HG03520 (cell line): ENCODE data around the gene DDOST.

Source experiments
- ATAC-seq: cut with Tn5 transposase; IDR thresholded peaks from one replicate; pipeline ENCODE4 v1.9.1; 2021; ENCODE audit warnings: mild to moderate bottlenecking, moderate library complexity; ENCODE audit not compliant: unreplicated experiment

DDOST gene

GRCh38 chr1:20663365-20663764 is 2.2 kb upstream of the DDOST start:
- ATAC-seq, result no peak

GRCh38 chr1:20662110-20662475 is 924 bp upstream of the DDOST start:
- no peak for ATAC-seq

- ATAC-seq, result no peak
These were observed 342 bp downstream of the DDOST start for GRCh38 chr1:20660847-20661206.

- no peak for ATAC-seq
These were observed 806 bp downstream of the DDOST start for GRCh38 chr1:20660363-20660762.

GRCh38 chr1:20658166-20658915 is 2.8 kb downstream of the DDOST start:
- ATAC-seq, result no peak

- ATAC-seq, result no peak
These were observed 4.1 kb downstream of the DDOST start for GRCh38 chr1:20657024-20657423.

- ATAC-seq, result no peak
These were observed 7.0 kb downstream of the DDOST start for GRCh38 chr1:20654104-20654690.

GRCh38 chr1:20652300-20652699 is 8.9 kb downstream of the DDOST start:
- no peak for ATAC-seq

- ATAC-seq, result no peak
These were observed 12.2 kb downstream of the DDOST start for GRCh38 chr1:20648946-20649345.

GRCh38 chr1:20648438-20648837 is 12.7 kb downstream of the DDOST start:
- ATAC-seq, result no peak

GRCh38 chr1:20645414-20645813 is 15.8 kb downstream of the DDOST start:
- ATAC-seq, result no peak

GRCh38 chr1:20644416-20644815 is 16.8 kb downstream of the DDOST start:
- ATAC-seq, result no peak

GRCh38 chr1:20643080-20643479 is 18.1 kb downstream of the DDOST start:
- ATAC-seq, result no peak

- ATAC-seq, result no peak
These were observed 19.2 kb downstream of the DDOST start for GRCh38 chr1:20641975-20642374.

GRCh38 chr1:20640183-20640597 is 21.0 kb downstream of the DDOST start:
- ATAC-seq, result peak; percentile 48

GRCh38 chr1:20636785-20637347 is 24.3 kb downstream of the DDOST start:
- ATAC-seq, result no peak

GRCh38 chr1:20634594-20635084 is 26.5 kb downstream of the DDOST start:
- ATAC-seq, result no peak

GRCh38 chr1:20634065-20634593 is 27.0 kb downstream of the DDOST start:
- no peak for ATAC-seq

- ATAC-seq, result no peak
These were observed 27.7 kb downstream of the DDOST start, which contains the start of gene PINK1 for GRCh38 chr1:20633190-20634064. Gene PINK1 (plus strand): TSS chr1:20633458. CDS start chr1:20633549, 91 bp downstream.

- ATAC-seq, result no peak
These were observed 28.8 kb downstream of the DDOST start for GRCh38 chr1:20632386-20632785.

GRCh38 chr1:20630729-20631128 is 30.4 kb downstream of the DDOST start:
- no peak for ATAC-seq
